ENCODE results near the gene ZNRF3. TPM values are rescaled to one million over a fixed set of nuclear protein-coding genes. Genes with fewer than 3 reads are reported as not detected.

The ZNRF3 gene
- polyA plus RNA-seq, 1 of the 3 experiments (the other 2 are of a cell fraction) = 4.2 TPM

- POLR2A ChIA-PET = no interaction called here
- no peaks in the 10 kb centered on the region for H3F3A ChIP-seq (replicated peaks; ENCODE audit: insufficient read depth)
- H3K36me3 ChIP-seq (replicated peaks in 1 of 2; ENCODE audit: control insufficient read depth in 1 of 2, insufficient read depth in 2 of 2, low read length in 1 of 2) = no peaks in the 10 kb centered on the region
- H3K9me2 ChIP-seq = no peaks in the 10 kb centered on the region
- no peak overlapping the region for H3K4me3 ChIP-seq (ENCODE audit: low read depth in 2 of 2, low read length in 1 of 2)
- CTCF ChIA-PET = interaction anchor here (0.7 to 1.2 kb wide), 2 partner anchors 50 to 100 kb away, joined by 3 to 4 read pairs; no protein-coding TSS in a partner anchor
- H3K9ac ChIP-seq = no peak overlapping the region
- WGBS (ENCODE audit: low lambda C conversion rate) = 92% methylated on average over 4 of the region's 5 CpGs
- H2AFZ ChIP-seq (ENCODE audit: low read depth) = no peak overlapping the region
- H3K79me2 ChIP-seq (ENCODE audit: insufficient read depth) = peaks cover 20% of the 10 kb centered on the region
- H3K27ac ChIP-seq (ENCODE audit: low read depth in 2 of 2, low read length in 1 of 2) = no peak overlapping the region
- H3K4me2 ChIP-seq = no peak overlapping the region
- peaks cover 20% of the 10 kb centered on the region for H4K20me1 ChIP-seq (ENCODE audit: insufficient read depth)
- DNase-seq = no peak
- no peaks in the 10 kb centered on the region for H3K27me3 ChIP-seq (ENCODE audit: insufficient read depth)
- no peaks in the 10 kb centered on the region for H3K9me3 ChIP-seq
- TF ChIP-seq TAF1 (IDR thresholded peaks at IDR 0.05; ENCODE audit: borderline replicate concordance, low read depth, low read length) = no peak
- TF ChIP-seq IRF3 (IDR thresholded peaks at IDR 0.05; ENCODE audit: low read depth, low read length) = no peak
- TF ChIP-seq ELF1 (IDR thresholded peaks at IDR 0.05) = no peak
- TF ChIP-seq EZH2phosphoT487 (IDR thresholded peaks at IDR 0.05; ENCODE audit: borderline replicate concordance, low read depth) = no peak
- no peak for TF ChIP-seq FOXM1 (IDR thresholded peaks at IDR 0.05; ENCODE audit: low read depth)
- no peak for TF ChIP-seq NFIC (IDR thresholded peaks at IDR 0.05; ENCODE audit: borderline replicate concordance)
- no peak for TF ChIP-seq EP300 (IDR thresholded peaks at IDR 0.05; ENCODE audit: borderline replicate concordance in 1 of 2, low read depth in 1 of 2, low read length in 1 of 2)
- TF ChIP-seq RCOR1 (IDR thresholded peaks at IDR 0.05; ENCODE audit: low read length) = no peak
- no peak for TF ChIP-seq ZBTB33 (IDR thresholded peaks at IDR 0.05; ENCODE audit: borderline replicate concordance, low read depth)
- no peak for TF ChIP-seq TEAD4 (IDR thresholded peaks at IDR 0.05; ENCODE audit: borderline replicate concordance, insufficient read depth)
- TF ChIP-seq MAX (IDR thresholded peaks at IDR 0.05; ENCODE audit: low read depth) = no peak
- no peak for TF ChIP-seq USF2 (IDR thresholded peaks at IDR 0.05; ENCODE audit: borderline replicate concordance, low read depth, low read length)
- TF ChIP-seq CTCF (IDR thresholded peaks at IDR 0.05) = no peak
- no peak for TF ChIP-seq GATA2 (CRISPR knock-in tag; IDR thresholded peaks at IDR 0.05)
- no peak for TF ChIP-seq RAD21 (IDR thresholded peaks at IDR 0.05; ENCODE audit: low read length)
- no peak for TF ChIP-seq JUND (IDR thresholded peaks at IDR 0.05)
- TF ChIP-seq TCF12 (IDR thresholded peaks at IDR 0.05) = no peak
- TF ChIP-seq MEF2A (IDR thresholded peaks at IDR 0.05; ENCODE audit: borderline replicate concordance, low read depth) = no peak
- TF ChIP-seq REST (IDR thresholded peaks at IDR 0.05; ENCODE audit: low read depth, low read length) = no peak
- TF ChIP-seq FOSL2 (IDR thresholded peaks at IDR 0.05; ENCODE audit: borderline replicate concordance, low read depth) = no peak
- peaks cover 0 to 16% of the 10 kb centered on the region in 2 experiments; a peak in 3 of 4 replicates for H3K4me1 ChIP-seq (ENCODE audit: control insufficient read depth in 1 of 2, insufficient read depth in 2 of 2, low read depth in 1 of 2, low read length in 1 of 2)
Observed at GRCh38 chr22:28955817-28956216, 72.4 kb downstream of the ZNRF3 start.

Measured in SK-N-SH (cell line).